IPS-15b (cell line): ENCODE results near the gene DRG2.

Experiments
- H3K27me3 ChIP-seq: one replicate; pipeline ENCODE4 v1.6.1; 2013; ENCODE audit warnings: low read length; ENCODE audit not compliant: control insufficient read depth, insufficient read depth
- H3K36me3 ChIP-seq: one replicate; pipeline ENCODE4 v1.6.1; 2013; ENCODE audit warnings: low read length; ENCODE audit not compliant: control insufficient read depth, insufficient read depth
- H3K4me1 ChIP-seq: one replicate; pipeline ENCODE4 v1.6.1; 2013; ENCODE audit warnings: mild to moderate bottlenecking, low read length; ENCODE audit not compliant: control insufficient read depth, insufficient read depth
- H3K4me3 ChIP-seq: one replicate; pipeline ENCODE4 v1.5.1; 2013; ENCODE audit warnings: low read depth, low read length
- H3K9ac ChIP-seq: one replicate; pipeline ENCODE4 v1.6.1; 2013; ENCODE audit warnings: low read depth, mild to moderate bottlenecking, low read length
- H3K9me3 ChIP-seq: one replicate; pipeline ENCODE4 v1.6.1; 2013; ENCODE audit warnings: mild to moderate bottlenecking, low read length; ENCODE audit not compliant: control insufficient read depth, insufficient read depth

The DRG2 gene, protein sequence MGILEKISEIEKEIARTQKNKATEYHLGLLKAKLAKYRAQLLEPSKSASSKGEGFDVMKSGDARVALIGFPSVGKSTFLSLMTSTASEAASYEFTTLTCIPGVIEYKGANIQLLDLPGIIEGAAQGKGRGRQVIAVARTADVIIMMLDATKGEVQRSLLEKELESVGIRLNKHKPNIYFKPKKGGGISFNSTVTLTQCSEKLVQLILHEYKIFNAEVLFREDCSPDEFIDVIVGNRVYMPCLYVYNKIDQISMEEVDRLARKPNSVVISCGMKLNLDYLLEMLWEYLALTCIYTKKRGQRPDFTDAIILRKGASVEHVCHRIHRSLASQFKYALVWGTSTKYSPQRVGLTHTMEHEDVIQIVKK

GRCh38 chr17:18087610-18088491 is at the start of gene DRG2:
Gene DRG2 (plus strand): TSS chr17:18087948. CDS start chr17:18088024, 76 bp downstream.
- Histone ChIP-seq H3K27me3 (no peaks in the 10 kb centered on the region), H3K36me3 (peaks cover 3% of the 10 kb centered on the region), H3K4me1 (peaks cover 3% of the 10 kb centered on the region), H3K9ac (peak within 1 kb of the TSS; percentile 89), H3K4me3 (peak within 1 kb of the TSS; percentile 74), H3K9me3 (no peaks in the 10 kb centered on the region)

- Histone ChIP-seq H3K9ac (peak overlapping the region; percentile 80), H3K36me3 (no peaks in the 10 kb centered on the region), H3K9me3 (no peaks in the 10 kb centered on the region), H3K27me3 (no peaks in the 10 kb centered on the region), H3K4me3 (peak overlapping the region; percentile 93), H3K4me1 (no peaks in the 10 kb centered on the region)
Observed at GRCh38 chr17:18038149-18038850, 49.4 kb upstream of the DRG2 start.

DNA sequence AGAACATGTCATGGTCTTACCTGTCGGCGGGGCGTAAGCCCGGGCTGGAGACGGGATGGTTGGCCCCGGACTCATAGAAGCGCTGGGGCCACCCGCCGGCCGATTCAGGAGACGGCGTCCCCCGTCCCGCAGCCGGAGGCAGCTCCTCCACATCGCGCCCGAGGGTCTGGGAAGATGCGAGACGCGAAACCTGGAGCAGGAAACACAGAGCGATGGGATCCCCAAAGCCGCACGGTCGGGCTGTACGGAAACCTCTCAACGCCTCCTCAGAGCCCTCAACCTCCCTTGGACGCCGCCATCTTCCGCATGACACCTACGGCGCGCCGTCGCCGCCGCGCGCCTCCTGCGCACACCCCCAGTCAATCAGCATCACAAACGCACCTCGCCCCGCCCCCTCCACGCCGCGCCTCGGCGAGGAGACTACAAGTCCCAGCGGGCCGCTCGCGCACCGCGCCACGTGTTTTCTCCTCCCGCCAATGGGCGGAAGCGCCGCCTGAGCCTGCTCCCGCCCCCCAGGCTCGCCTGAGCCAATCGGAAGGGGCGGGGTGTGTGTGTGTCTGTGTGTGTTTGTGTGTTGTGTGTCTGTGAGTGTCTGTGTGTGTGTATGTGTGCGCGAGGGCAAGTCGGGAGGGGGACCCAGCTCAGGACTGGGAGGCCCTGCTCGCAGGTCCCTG is 48.8 kb upstream of the DRG2 start, which contains the start of the genes ATPAF2 and GID4:
TSS of gene ATPAF2 (minus strand) at position 308 of the 674 bp plus-strand sequence. CDS start at position 153, 155 bp downstream.
TSS of gene GID4 (plus strand) at position 548 of the 674 bp plus-strand sequence. CDS start at position 605, 57 bp downstream.
- no peaks in the 10 kb centered on the region for H3K9me3 ChIP-seq
- H3K27me3 ChIP-seq, result no peaks in the 10 kb centered on the region
- peak within 1 kb of the TSS; percentile 93 for H3K4me3 ChIP-seq
- H3K4me1 ChIP-seq, result no peaks in the 10 kb centered on the region
- no peaks in the 10 kb centered on the region for H3K36me3 ChIP-seq
- peak within 1 kb of the TSS; percentile 80 for H3K9ac ChIP-seq

- no peaks in the 10 kb centered on the region for H3K36me3 ChIP-seq
- H3K4me1 ChIP-seq, result no peaks in the 10 kb centered on the region
- H3K4me3 ChIP-seq, result peak overlapping the region; percentile 67
- H3K9ac ChIP-seq, result peak overlapping the region; percentile 47
- H3K27me3 ChIP-seq, result no peaks in the 10 kb centered on the region
- H3K9me3 ChIP-seq, result no peaks in the 10 kb centered on the region
Observed at GRCh38 chr17:18039535-18040260, 48.0 kb upstream of the DRG2 start.

DNA sequence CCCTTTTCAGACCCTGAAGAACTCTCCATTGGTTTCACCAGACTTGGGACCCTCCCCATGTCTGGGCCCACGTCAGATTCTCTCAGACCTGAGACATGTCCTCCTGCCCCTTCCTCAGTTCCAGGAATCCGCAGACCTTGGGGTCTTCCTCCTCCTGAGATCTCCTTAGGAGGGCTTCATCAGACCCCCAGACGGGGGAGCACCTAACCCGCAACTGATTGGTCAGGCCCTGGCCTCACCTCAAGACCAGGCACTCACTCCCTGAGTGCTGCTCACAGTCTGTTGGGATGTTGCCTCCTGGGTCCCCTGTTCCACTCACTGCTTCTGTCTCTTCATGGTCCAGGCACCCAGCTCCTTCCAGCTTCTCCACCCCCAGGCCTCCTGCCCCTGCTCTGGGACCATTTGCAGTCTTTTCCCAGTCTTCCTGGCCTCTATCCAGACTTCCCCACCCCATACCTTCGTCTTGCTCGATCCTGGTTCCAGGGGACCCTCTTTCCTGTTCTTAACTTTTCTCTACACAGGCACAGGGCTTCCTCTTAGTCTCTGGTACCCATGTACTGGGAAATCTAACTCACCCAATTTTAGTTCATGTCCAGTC is 47.4 kb upstream of the DRG2 start:
- Histone ChIP-seq H3K9ac (peak overlapping the region; percentile 47), H3K4me3 (peak overlapping the region; percentile 67), H3K27me3 (no peaks in the 10 kb centered on the region), H3K36me3 (no peaks in the 10 kb centered on the region), H3K4me1 (no peaks in the 10 kb centered on the region), H3K9me3 (no peaks in the 10 kb centered on the region)

DNA sequence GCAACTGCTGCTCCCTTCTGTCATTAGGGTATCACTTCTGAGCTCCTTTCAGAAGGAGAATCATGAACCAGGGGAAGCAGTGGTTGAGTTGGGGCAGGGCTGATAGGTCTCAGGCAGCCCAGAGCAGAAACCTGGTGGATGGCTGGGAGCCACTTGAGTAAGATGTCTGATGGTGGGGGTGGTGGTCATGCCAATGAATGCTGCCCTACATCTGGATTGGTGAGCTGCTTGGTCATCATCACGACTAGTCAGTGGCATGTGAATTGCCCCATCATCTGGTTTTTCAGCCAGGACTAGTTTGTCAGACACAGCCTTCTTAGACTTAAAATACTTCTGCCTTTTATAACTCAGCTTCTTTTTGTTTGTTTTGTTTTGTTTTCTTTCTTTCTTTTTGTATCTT is 46.0 kb upstream of the DRG2 start:
- H3K9ac ChIP-seq, result no peak overlapping the region
- no peaks in the 10 kb centered on the region for H3K36me3 ChIP-seq
- H3K9me3 ChIP-seq, result no peaks in the 10 kb centered on the region
- no peaks in the 10 kb centered on the region for H3K27me3 ChIP-seq
- no peak overlapping the region for H3K4me3 ChIP-seq
- H3K4me1 ChIP-seq, result no peaks in the 10 kb centered on the region

DNA sequence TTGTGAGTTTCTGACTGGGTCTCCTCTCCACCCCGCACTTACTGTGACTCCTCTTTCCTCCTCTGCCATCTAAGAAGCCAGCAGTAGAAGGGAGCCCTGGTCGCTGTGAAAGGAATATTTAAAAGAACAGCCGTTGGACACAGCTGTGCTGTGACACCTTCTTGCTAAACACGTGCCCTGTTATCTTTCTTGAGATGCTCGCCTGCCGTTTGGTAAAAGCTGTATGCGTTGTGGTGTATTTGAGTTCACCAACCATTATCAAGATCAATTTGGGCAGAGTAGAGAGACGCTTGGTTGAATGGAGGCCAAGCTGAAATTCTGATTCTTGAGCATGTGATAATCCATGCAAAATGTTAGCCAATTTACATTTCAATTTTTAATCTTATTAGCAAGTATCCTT is 44.8 kb upstream of the DRG2 start:
- Histone ChIP-seq H3K9ac (no peak overlapping the region), H3K27me3 (no peaks in the 10 kb centered on the region), H3K9me3 (no peaks in the 10 kb centered on the region), H3K4me3 (no peak overlapping the region), H3K4me1 (no peaks in the 10 kb centered on the region), H3K36me3 (no peaks in the 10 kb centered on the region)

DNA sequence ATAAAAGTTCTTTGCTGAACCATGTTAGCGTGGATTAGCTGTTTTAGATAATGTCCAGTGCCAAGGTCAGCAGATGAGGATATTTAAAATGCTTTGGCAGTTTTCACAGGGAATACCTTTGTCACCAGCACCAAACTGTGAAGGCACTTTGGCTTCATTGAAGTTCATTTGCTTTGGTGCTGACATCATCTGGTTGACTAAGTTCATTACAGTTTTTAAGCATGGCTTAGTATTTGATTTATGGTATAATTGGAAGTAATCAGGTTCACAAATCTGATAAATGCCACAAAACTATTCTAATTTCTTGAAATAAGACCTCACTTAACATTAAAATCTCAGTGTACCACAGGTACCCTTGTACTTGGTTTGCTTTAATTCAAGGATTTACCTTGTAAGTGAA is 44.3 kb upstream of the DRG2 start:
- H3K27me3 ChIP-seq, result no peaks in the 10 kb centered on the region
- no peak overlapping the region for H3K4me3 ChIP-seq
- H3K9me3 ChIP-seq, result no peaks in the 10 kb centered on the region
- no peaks in the 10 kb centered on the region for H3K36me3 ChIP-seq
- H3K4me1 ChIP-seq, result no peaks in the 10 kb centered on the region
- no peak overlapping the region for H3K9ac ChIP-seq

GRCh38 chr17:18044609-18045008 is 43.1 kb upstream of the DRG2 start:
- H3K36me3 ChIP-seq, result no peaks in the 10 kb centered on the region
- H3K9ac ChIP-seq, result no peak overlapping the region
- H3K27me3 ChIP-seq, result no peaks in the 10 kb centered on the region
- H3K4me3 ChIP-seq, result no peak overlapping the region
- no peaks in the 10 kb centered on the region for H3K4me1 ChIP-seq
- no peaks in the 10 kb centered on the region for H3K9me3 ChIP-seq

DNA sequence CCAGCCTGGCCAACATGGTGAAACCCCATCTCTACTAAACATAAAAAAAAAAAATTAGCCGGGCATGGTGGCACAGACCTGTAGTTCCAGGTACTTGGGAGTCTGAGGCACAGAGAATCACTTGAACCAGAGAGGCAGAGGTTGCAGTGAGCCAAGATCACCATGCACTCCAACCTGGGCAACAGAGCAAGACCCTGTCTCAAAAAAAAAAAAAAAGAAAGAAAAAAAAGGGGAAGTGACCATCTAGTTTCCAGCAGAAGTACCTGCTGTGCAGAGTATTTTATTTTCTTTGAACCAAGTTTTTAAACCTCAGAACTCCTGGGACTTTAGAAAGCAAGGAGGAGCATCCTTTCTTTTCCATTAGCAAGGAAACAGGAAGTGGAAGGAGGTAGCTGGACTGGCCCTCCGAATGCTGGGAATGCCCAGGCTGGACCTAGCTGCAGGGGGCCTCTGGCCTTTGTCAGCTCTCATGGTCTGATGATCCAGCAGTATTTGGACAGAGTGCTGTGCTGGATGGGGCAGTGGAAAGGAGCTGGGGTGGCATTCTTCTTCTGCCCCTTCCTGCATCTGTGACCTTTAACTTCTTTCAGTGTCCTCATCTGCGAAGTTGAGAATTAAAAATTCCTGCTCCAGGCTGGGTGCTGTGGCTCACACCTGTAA is 41.9 kb upstream of the DRG2 start:
- Histone ChIP-seq H3K36me3 (no peaks in the 10 kb centered on the region), H3K4me1 (no peaks in the 10 kb centered on the region), H3K27me3 (no peaks in the 10 kb centered on the region), H3K9me3 (no peaks in the 10 kb centered on the region), H3K9ac (no peak overlapping the region), H3K4me3 (no peak overlapping the region)
